BLaER1 (cell line): Measurements from ENCODE around the gene LBH.
A peak's percentile ranks its signal among the peaks of the same experiment; 100 is the strongest.
"Not testable (repeated sequence)": the region's sequence is repeated elsewhere in the genome, so short reads cannot be mapped to it uniquely, and the experiment has no call there.

Experiments used
- H3K27ac ChIP-seq: shearing (Covaris generic); formaldehyde crosslinking; 2 replicates; pipeline ENCODE4 v1.8.1; 2022
- H3K27me3 ChIP-seq: shearing (Covaris generic); formaldehyde crosslinking; 2 replicates; pipeline ENCODE4 v1.8.1; 2022
- H3K36me3 ChIP-seq: shearing (Covaris generic); formaldehyde crosslinking; 2 replicates; pipeline ENCODE4 v1.8.1; 2022
- H3K4me1 ChIP-seq: shearing (Covaris generic); formaldehyde crosslinking; 2 replicates; pipeline ENCODE4 v1.8.1; 2022
- H3K4me2 ChIP-seq: shearing (Covaris generic); formaldehyde crosslinking; 2 replicates; pipeline ENCODE4 v1.8.1; 2022
- H3K4me3 ChIP-seq: shearing (Covaris generic); formaldehyde crosslinking; 2 replicates; pipeline ENCODE4 v1.8.1; 2022
- H3K9ac ChIP-seq: shearing (Covaris generic); formaldehyde crosslinking; 2 replicates; pipeline ENCODE4 v1.8.1; 2022
- H3K9me3 ChIP-seq: shearing (Covaris generic); formaldehyde crosslinking; 2 replicates; pipeline ENCODE4 v1.8.1; 2022
- H4K20me1 ChIP-seq: shearing (Covaris generic); formaldehyde crosslinking; 2 replicates; pipeline ENCODE4 v1.8.1; 2022
- Cebpa-rat ChIP-seq: shearing (Covaris generic); IDR thresholded peaks from 2 replicates; pipeline ENCODE4 v1.8.1; 2022

Gene LBH

DNA sequence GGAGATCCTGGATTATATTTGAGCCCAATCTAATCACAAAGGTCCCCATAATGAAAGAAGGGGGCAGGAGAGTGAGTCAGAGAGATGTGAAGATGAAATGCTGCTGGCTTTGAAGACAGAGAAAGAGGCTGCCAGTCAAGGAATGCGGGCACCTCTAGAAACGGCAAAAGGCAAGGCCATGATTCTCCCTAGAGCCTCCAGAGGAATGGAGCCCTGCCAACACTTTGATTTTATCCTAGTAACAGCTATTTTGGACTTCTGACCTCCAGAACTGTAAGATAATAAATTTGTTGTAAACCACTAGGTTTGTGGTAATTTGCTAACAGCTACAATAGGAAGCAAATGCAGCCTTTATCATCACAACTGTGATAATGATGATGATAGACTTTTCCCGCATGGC is 32.9 kb downstream of the LBH start:
- no peak overlapping the region for H3K4me3 ChIP-seq
- peaks cover 25% of the 10 kb centered on the region for H3K4me1 ChIP-seq
- H3K9ac ChIP-seq = no peak overlapping the region
- H3K27me3 ChIP-seq = no peaks in the 10 kb centered on the region
- no peaks in the 10 kb centered on the region for H4K20me1 ChIP-seq
- no peak for TF ChIP-seq Cebpa-rat
- peaks cover 10% of the 10 kb centered on the region for H3K9me3 ChIP-seq
- H3K27ac ChIP-seq = no peak overlapping the region
- H3K4me2 ChIP-seq = no peak overlapping the region
- H3K36me3 ChIP-seq = peaks cover 17% of the 10 kb centered on the region

DNA sequence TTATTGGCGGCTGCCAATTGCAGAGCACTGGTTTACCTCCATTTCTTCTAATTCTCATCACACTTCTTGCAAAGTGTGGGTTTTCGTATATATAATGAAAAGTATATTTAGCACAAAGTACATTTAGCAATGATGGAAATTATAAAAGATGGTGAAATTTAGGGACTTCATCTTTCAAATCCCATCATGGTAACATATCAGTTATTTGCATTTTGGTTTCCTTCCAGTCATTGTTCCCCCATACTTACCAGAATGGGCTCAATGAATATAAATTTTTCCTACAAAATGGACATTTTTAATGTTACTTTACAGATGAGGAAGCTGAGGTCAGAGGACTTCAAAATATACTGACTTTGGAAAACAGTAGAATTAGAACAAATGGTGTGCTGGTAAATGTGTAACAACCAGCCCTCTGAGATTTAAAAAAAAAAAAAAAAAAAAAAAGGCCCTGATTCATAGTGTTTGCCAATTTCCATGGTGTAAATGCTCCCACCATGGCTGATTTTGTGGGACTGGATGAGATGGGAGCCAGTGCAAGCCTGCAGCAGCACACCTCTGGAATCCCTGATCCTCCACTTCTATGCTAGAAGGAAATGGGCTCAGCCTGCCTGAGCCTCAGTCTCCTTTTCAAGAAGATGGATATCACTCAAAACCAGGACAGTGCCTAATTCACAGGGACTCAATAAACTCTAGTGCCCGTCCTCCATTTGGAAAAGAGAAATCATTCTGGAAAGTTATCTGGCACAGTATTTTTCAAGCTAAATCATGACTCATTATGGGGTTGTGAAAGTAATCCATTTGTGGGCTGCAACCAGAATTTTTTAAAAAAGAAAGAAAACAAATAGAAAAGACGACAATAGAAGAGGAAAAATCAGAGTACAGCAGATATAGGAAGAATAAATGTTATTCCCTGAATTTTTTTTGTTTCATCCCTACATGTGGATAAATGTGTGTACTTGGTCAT is 34.0 kb downstream of the LBH start:
- Histone ChIP-seq H3K4me2 (peak overlapping the region; percentile 80), H3K36me3 (peaks cover 7% of the 10 kb centered on the region; the same call in 1 of the 2 replicates), H3K27ac (peak overlapping the region; percentile 70), H3K4me1 (peaks cover 25% of the 10 kb centered on the region), H3K4me3 (no peak overlapping the region; the same call in 1 of the 2 replicates), H3K9me3 (peaks cover 10% of the 10 kb centered on the region), H3K27me3 (no peaks in the 10 kb centered on the region), H3K9ac (no peak overlapping the region), H4K20me1 (no peaks in the 10 kb centered on the region)
- no peak for TF ChIP-seq Cebpa-rat

DNA sequence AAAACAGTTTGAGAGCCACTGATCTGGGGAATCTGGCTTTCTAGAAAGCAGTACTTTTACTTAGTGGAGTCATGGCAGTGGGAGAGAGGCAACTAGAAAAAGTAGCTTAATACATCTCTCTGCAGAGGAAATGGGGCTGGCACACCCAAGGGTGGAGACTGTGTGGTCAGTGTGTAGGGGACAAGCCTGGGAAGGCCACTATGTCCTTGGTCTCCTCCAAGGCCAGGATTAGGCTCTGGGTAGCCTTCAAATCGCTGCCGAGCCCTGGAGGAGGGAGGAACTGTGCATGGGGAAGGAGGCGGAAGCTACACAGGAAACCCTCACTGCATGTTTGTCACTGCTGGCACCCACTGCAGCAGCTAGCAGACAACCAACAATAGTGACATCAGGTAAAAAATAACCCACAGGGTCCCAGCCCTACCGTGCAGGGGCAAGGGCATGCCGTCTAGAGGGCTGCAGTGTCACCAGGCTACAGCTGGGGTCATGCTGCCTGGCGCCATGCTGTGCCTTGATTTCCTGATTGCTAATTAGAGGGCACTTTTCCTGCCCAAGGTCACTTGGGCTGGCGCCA is 34.8 kb downstream of the LBH start:
- H3K4me3 ChIP-seq = peak overlapping the region; percentile 20; the same call in 1 of the 2 replicates
- H3K27ac ChIP-seq = peak overlapping the region; percentile 70
- no peaks in the 10 kb centered on the region for H4K20me1 ChIP-seq
- H3K36me3 ChIP-seq = no peaks in the 10 kb centered on the region
- no peak for TF ChIP-seq Cebpa-rat
- H3K9ac ChIP-seq = peak overlapping the region; percentile 49; the same call in 1 of the 2 replicates
- H3K9me3 ChIP-seq = peaks cover 10% of the 10 kb centered on the region
- H3K27me3 ChIP-seq = no peaks in the 10 kb centered on the region
- peaks cover 25% of the 10 kb centered on the region for H3K4me1 ChIP-seq
- peak overlapping the region; percentile 80 for H3K4me2 ChIP-seq

DNA sequence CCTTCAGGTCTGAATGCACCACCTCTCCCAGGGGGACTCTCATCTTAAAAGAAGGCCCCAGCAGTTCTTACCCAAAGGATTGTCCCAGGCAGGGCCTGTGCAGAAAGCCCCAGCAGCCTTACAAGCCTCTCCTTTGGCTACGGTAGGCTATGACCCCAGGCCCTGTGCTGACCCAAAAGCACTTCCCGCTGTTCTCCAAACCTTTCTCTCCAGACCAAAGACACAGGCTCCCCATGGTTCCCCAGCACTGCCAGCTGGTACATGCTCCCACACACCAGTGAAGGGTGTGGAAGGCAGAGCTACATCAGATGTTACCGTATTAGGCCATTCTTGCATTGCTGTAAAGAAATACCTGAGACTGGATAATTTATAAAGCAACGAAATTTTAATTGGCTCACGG is 35.4 kb downstream of the LBH start:
- peaks cover 25% of the 10 kb centered on the region for H3K4me1 ChIP-seq

DNA sequence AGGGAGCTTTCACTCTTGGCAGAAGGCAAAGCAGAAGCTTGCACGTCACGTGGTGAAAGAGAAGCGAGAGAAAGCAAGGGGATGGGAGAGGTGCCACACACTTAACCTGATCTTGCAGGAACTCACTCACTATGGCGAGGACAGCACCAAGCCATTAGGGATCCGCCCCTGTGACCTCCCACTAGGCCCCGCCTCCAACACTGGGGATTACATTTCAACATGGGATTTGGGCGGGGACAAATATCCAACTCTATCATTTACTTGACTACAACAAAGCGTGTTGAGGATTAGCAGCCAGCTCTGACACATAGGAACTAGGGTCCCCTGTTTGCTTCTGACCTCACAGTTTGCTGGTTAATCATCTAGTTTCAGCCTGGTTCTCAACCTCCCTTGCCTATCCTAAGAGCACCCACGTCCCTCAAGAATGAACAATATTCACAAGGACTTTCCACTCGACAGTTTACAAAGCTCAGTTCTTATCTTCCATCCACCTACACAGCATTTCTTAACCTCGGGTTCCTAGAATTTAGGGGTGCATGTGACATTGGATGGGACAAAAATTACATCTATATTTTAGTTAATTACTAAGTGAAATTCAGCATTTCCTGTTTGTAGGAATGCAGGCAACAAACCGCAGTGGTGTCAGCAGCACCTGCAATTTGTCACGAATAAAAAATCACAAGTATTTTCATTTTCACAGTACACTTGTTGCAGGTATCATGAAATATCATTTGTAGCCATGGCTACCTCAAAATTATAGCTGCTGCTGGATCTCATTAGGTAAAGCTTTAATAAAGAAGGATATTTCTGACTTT is 36.0 kb downstream of the LBH start:
- peak overlapping the region; percentile 80 for H3K4me2 ChIP-seq

More for the DNA sequence above, 35.4 kb downstream of the LBH start:
- TF ChIP-seq Cebpa-rat = no peak
- H4K20me1 ChIP-seq = no peaks in the 10 kb centered on the region
- H3K9ac ChIP-seq = no peak overlapping the region
- peak overlapping the region; percentile 80 for H3K4me2 ChIP-seq
- peak overlapping the region; percentile 70 for H3K27ac ChIP-seq
- H3K4me3 ChIP-seq = no peak overlapping the region
- H3K36me3 ChIP-seq = no peaks in the 10 kb centered on the region
- no peaks in the 10 kb centered on the region for H3K27me3 ChIP-seq
- H3K9me3 ChIP-seq = peaks cover 9% of the 10 kb centered on the region

DNA sequence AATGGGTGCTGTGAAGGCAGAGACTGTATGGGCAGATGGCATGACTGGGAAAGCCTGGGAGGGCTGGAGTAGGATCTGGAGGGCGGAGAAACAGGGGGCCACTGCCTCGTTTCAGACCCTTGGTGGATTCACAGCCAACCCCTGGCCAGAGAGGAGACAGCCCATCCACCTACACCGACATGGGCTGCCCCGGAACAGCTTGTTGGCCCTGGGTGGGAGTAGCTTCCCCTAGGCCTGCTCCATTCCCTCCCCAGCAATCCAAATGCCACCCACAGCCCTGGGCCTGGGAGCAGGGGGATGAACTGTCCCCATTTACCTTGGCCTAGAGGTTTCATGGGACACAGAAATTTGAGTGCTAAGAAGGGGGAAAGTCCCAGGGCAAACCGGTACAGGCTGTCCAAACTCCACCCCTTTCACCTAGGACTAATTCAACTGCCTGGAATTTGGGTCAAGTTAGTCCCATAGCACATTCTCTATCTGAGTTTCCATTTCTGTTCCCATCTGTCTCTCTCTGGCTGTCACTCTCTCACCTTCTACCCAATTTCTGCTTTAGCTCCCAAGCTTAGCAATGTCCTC is 37.0 kb downstream of the LBH start:
- no peak overlapping the region for H3K4me3 ChIP-seq
- no peaks in the 10 kb centered on the region for H4K20me1 ChIP-seq
- H3K36me3 ChIP-seq = no peaks in the 10 kb centered on the region
- no peaks in the 10 kb centered on the region for H3K9me3 ChIP-seq
- TF ChIP-seq Cebpa-rat = no peak
- H3K9ac ChIP-seq = no peak overlapping the region
- peaks cover 25% of the 10 kb centered on the region for H3K4me1 ChIP-seq
- H3K27ac ChIP-seq = no peak overlapping the region
- no peak overlapping the region for H3K4me2 ChIP-seq
- no peaks in the 10 kb centered on the region for H3K27me3 ChIP-seq

More for the DNA sequence above, 36.0 kb downstream of the LBH start:
- Histone ChIP-seq H3K27me3 (no peaks in the 10 kb centered on the region), H3K36me3 (no peaks in the 10 kb centered on the region), H3K4me3 (no peak overlapping the region), H3K27ac (peak overlapping the region; percentile 70), H3K9ac (no peak overlapping the region), H4K20me1 (no peaks in the 10 kb centered on the region), H3K9me3 (peaks cover 3% of the 10 kb centered on the region), H3K4me1 (peaks cover 25% of the 10 kb centered on the region)
- no peak for TF ChIP-seq Cebpa-rat

DNA sequence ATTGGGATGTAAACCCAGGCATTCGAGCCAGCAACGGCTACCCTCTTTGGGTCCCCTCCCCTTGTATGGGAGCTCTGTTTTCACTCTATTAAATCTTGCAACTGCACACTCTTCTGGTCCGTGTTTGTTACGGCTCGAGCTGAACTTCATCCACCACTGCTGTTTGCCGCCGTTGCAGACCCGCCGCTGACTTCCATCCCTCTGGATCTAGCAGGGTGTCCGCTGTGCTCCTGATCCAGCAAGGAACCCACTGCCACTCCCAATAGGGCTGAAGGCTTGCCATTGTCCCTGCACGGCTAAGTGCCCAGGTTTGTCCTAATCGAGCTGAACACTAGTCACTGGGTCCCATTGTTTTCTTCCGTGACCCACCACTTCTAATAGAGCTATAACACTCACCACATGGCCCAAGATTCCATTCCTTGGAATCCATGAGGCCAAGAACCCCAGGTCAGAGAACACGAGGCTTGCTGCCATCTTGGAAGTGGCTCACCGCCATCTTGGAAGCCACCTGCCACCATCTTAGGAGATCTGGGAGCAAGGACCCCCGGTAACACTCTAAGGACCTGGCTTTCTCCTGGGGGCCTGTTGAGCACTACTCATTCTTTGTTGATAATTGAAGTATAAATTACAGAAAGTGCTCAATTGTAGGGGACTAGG is 37.9 kb downstream of the LBH start:
- not testable (repeated sequence) for H3K27ac ChIP-seq, H4K20me1 ChIP-seq, H3K36me3 ChIP-seq, H3K9ac ChIP-seq, H3K4me3 ChIP-seq, H3K4me2 ChIP-seq, H3K27me3 ChIP-seq, H3K9me3 ChIP-seq
- H3K4me1 ChIP-seq = peaks cover 25% of the 10 kb centered on the region

DNA sequence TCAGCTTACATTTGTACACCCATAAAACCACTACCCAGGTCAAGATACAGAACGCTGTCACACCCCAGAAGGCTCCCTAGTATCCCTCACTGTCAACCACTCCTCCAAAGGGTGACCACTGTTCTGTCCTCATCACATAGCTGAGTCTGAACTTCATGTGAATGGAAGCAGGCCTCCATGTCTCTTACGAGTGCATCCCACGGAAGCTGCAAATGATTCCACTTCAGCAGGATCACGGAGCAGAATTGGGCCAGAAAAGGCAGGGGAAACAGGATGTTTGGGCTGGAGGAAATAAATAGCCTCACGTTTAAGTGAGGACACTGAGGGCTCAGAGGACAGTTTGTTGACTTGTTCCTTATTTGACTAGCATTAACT is 38.4 kb downstream of the LBH start:
- Histone ChIP-seq H3K9ac (no peak overlapping the region), H3K4me3 (no peak overlapping the region), H3K4me1 (peaks cover 25% of the 10 kb centered on the region), H3K36me3 (no peaks in the 10 kb centered on the region), H3K9me3 (no peaks in the 10 kb centered on the region), H3K4me2 (no peak overlapping the region), H3K27ac (no peak overlapping the region), H4K20me1 (no peaks in the 10 kb centered on the region), H3K27me3 (no peaks in the 10 kb centered on the region)
- no peak for TF ChIP-seq Cebpa-rat

DNA sequence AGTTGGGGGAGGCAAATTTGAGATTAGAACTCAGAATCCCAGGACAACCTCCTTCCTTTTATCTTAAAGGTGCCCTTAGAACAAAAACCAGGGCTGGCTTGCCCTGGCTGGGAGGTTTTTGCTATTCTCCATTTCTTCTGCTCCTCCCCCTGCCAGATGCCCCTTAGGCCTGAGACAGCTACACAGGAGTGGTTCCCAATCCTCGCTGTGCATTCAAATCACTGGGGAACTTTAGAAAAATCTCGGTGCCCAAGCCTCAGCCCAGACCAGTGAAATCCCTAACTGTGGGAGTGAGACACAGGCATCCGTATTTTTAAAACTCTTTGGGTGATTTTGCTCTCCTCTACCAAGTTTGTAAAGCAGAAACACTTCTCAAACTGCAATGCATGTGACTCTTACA is 38.8 kb downstream of the LBH start:
- Histone ChIP-seq H3K4me2 (no peak overlapping the region), H3K9ac (no peak overlapping the region), H3K4me3 (no peak overlapping the region), H3K36me3 (no peaks in the 10 kb centered on the region), H3K27ac (no peak overlapping the region), H3K27me3 (no peaks in the 10 kb centered on the region), H3K9me3 (no peaks in the 10 kb centered on the region), H4K20me1 (no peaks in the 10 kb centered on the region), H3K4me1 (peaks cover 25% of the 10 kb centered on the region)
- no peak for TF ChIP-seq Cebpa-rat
